Right lobe of liver (tissue), 6 donors: ENCODE results near the gene ANKRD34B. TPM values are rescaled to one million over a fixed set of nuclear protein-coding genes. Genes with fewer than 3 reads are reported as not detected.

Experiments
- ATAC-seq, 4 donors: fragments of 200-7000 bp; cut with Tn5 transposase; one replicate each; pipeline ENCODE4 v1.9.1; 2020; ENCODE audit warnings: mild to moderate bottlenecking in 4 of 4, moderate library complexity in 4 of 4
- DNase-seq, 3 donors: peaks; one replicate each; pipeline ENCODE4 v3.0.0-alpha.2; 2020
- H3K27ac ChIP-seq, 3 donors: fragments of 200-600 bp; one replicate each; pipeline ENCODE4 v1.8.0; 2022
- H3K27me3 ChIP-seq, 2 donors: fragments of 200-600 bp; one replicate each; pipeline ENCODE4 v1.8.0; 2022
- H3K36me3 ChIP-seq, 4 donors: fragments of 200-600 bp; sonication (generic) in 1 of 4; one replicate each; pipeline versions ENCODE4 v1.5.1 to v1.8.0; 2017 to 2022; ENCODE audit warnings: control low read depth in 1 of 4
- H3K4me1 ChIP-seq, 4 donors: fragments of 200-600 bp; sonication (generic) in 1 of 4; one replicate each; pipeline versions ENCODE4 v1.5.1 to v1.8.0; 2017 to 2022; ENCODE audit warnings: control low read depth in 1 of 4
- H3K4me3 ChIP-seq, 3 donors: fragments of 200-600 bp; one replicate each; pipeline ENCODE4 v1.8.0; 2022
- H3K9me3 ChIP-seq, 4 donors: fragments of 200-600 bp; sonication (generic) in 1 of 4; one replicate each; pipeline versions ENCODE4 v1.5.1 to v1.8.0; 2017 to 2022; ENCODE audit warnings: control low read depth in 1 of 4
- POLR2A ChIP-seq: fragments of 450-650 bp; IDR thresholded peaks from one replicate; pipeline ENCODE4 v1.6.1; 2017; ENCODE audit warnings: antibody characterized with exemption, mild to moderate bottlenecking
- WGBS: methylation state at CpG from one replicate; pipeline ENCODE4 v1.1.6; 2018; ENCODE audit warnings: low coverage, low lambda C conversion rate; ENCODE audit not compliant: insufficient coverage; ENCODE audit errors: missing lambda C conversion rate; 5-methylcytosine and 5-hydroxymethylcytosine counted together
- intact Hi-C, 2 donors: fragments of 100-400 bp; cut with DNase I; formaldehyde crosslinking; loops; one replicate each; pipeline versions ENCODE4 v1.11.2 to v1.14.1; 2022
- total RNA-seq, 6 experiments: library from RNA; depleted of rRNA in 2 of 6; stranded (reverse); fragments of >200 nt in 2 of 6; fragmentation: NEBNext Ultra II Directional in 3 of 6; extraction: Animal tissue kit (Norgen Biotek cat#: 25700) in 3 of 6; gene quantifications; one replicate each; pipeline versions ENCODE4 v1.1.0 to v1.2.4, GENCODE V29; 2016 to 2023
- TF ChIP-seq, protein P1 (sequence below), 4 donors: fragments of 200-600 bp in 3 of 4; fragments of 450-650 bp in 1 of 4; IDR thresholded peaks; one replicate each; pipeline versions ENCODE4 v1.5.1 to v1.8.0; 2016 to 2022; ENCODE audit warnings: antibody characterized with exemption in 4 of 4, mild to moderate bottlenecking in 2 of 4
- donor health status: DM: no; HTN: yes; CAD: no.
- donor health status: DM: no; HTN: no; CAD: no.
- donor health status: DM: no; HTN: no; CAD: no.
- donor health status: DM: no; HTN: yes; CAD: no.
- donor health status: DM: no; HTN: yes; CAD: no.

ANKRD34B gene
- total RNA-seq, 6 experiments from 2014 or later = 0.07 TPM; not detected in 5

DNA sequence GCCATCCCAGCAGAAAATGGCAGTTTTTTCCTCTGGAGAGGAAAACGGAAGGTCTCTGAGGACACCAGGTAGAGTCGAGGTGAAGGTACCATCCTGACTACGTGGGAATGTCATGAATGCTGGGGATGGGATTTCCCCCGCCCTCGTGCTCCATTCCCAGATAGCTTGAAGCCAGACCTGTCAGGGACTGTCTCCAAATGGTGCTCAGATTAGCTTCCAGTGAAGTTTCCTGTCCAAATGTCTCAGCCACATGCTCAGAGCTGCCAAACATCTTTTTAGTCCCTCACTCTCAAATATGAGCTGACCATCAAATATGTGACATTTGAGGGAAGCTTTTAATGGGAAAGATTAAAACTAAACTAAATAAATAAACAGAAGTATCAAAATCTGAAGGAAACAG is 7.6 kb upstream of the ANKRD34B start:
- no peak for TF ChIP-seq POLR2A
- TF ChIP-seq, protein P1, sequence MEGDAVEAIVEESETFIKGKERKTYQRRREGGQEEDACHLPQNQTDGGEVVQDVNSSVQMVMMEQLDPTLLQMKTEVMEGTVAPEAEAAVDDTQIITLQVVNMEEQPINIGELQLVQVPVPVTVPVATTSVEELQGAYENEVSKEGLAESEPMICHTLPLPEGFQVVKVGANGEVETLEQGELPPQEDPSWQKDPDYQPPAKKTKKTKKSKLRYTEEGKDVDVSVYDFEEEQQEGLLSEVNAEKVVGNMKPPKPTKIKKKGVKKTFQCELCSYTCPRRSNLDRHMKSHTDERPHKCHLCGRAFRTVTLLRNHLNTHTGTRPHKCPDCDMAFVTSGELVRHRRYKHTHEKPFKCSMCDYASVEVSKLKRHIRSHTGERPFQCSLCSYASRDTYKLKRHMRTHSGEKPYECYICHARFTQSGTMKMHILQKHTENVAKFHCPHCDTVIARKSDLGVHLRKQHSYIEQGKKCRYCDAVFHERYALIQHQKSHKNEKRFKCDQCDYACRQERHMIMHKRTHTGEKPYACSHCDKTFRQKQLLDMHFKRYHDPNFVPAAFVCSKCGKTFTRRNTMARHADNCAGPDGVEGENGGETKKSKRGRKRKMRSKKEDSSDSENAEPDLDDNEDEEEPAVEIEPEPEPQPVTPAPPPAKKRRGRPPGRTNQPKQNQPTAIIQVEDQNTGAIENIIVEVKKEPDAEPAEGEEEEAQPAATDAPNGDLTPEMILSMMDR (IDR thresholded peaks at IDR 0.05) = no peak
- WGBS = 15% methylated on average over 5 of the region's 5 CpGs
- H3K27me3 ChIP-seq = no peaks in the 10 kb centered on the region
- no peaks in the 10 kb centered on the region for H3K9me3 ChIP-seq
- intact Hi-C loops = no loop called here
- no peak for ATAC-seq
- DNase-seq = no peak
- H3K4me1 ChIP-seq = no peaks in the 10 kb centered on the region
- no peak overlapping the region for H3K27ac ChIP-seq
- H3K36me3 ChIP-seq = no peaks in the 10 kb centered on the region
- H3K4me3 ChIP-seq = no peak overlapping the region

DNA sequence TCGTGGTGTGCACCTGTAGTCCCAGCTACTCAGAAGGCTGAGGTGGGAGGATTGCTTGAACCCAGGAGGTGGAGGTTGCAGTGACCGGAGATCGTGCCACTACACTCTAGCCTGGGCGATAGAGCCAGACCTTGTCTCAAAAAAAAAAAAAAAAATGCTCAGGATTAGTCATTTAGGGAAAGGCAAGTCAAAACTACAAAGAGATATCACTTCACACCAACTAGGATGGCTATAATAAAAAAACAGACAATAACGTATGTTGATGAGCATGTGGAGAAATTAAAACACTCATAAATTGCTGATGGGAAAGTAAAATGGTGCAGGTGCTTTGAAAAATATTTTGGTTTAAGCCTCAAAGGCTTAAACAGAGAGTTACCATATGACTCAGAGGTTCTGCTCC is 6.3 kb upstream of the ANKRD34B start:
- TF ChIP-seq POLR2A = no peak
- TF ChIP-seq, protein P1 (IDR thresholded peaks at IDR 0.05) = no peak

DNA sequence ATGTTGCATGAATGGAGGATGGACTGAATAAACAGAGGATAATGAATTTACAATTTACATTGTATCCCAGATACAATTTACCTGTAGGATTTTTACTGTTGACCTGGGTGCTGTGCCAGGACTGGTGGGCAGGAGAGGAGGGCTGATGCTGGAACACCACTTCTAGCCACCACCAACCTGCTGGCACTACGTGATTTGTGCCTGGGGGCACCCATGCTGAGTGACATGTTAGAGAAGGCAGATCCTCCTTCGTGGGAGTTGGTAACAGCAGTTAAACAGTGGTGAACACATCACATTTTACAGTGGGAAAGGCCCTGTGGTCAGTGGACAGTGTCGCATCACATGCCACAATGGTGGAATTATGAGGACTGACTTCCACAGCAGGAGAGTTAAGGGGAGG is 3.0 kb upstream of the ANKRD34B start:
- no peaks in the 10 kb centered on the region for H3K9me3 ChIP-seq
- ATAC-seq (no peak), DNase-seq (no peak)
- no CpG with 5 or more reads among the region's 3 CpGs for WGBS
- TF ChIP-seq, protein P1 (IDR thresholded peaks at IDR 0.05) = no peak
- TF ChIP-seq POLR2A = no peak
- intact Hi-C loops = no loop called here
- no peaks in the 10 kb centered on the region for H3K36me3 ChIP-seq
- peaks cover 10% of the 10 kb centered on the region in 2 donors for H3K27me3 ChIP-seq
- H3K4me3 ChIP-seq = no peak overlapping the region
- H3K4me1 ChIP-seq = peaks cover 0 to 14% (median 0%) of the 10 kb centered on the region in 4 donors
- no peak overlapping the region for H3K27ac ChIP-seq

More for the DNA sequence above, 6.3 kb upstream of the ANKRD34B start:
- Histone ChIP-seq H3K4me3 (no peak overlapping the region), H3K36me3 (no peaks in the 10 kb centered on the region), H3K27ac (no peak overlapping the region), H3K27me3 (no peaks in the 10 kb centered on the region), H3K4me1 (no peaks in the 10 kb centered on the region), H3K9me3 (no peaks in the 10 kb centered on the region)
- 53% methylated on average over 4 of the region's 5 CpGs for WGBS
- intact Hi-C loops = no loop called here
- ATAC-seq = no peak
- no peak for DNase-seq

DNA sequence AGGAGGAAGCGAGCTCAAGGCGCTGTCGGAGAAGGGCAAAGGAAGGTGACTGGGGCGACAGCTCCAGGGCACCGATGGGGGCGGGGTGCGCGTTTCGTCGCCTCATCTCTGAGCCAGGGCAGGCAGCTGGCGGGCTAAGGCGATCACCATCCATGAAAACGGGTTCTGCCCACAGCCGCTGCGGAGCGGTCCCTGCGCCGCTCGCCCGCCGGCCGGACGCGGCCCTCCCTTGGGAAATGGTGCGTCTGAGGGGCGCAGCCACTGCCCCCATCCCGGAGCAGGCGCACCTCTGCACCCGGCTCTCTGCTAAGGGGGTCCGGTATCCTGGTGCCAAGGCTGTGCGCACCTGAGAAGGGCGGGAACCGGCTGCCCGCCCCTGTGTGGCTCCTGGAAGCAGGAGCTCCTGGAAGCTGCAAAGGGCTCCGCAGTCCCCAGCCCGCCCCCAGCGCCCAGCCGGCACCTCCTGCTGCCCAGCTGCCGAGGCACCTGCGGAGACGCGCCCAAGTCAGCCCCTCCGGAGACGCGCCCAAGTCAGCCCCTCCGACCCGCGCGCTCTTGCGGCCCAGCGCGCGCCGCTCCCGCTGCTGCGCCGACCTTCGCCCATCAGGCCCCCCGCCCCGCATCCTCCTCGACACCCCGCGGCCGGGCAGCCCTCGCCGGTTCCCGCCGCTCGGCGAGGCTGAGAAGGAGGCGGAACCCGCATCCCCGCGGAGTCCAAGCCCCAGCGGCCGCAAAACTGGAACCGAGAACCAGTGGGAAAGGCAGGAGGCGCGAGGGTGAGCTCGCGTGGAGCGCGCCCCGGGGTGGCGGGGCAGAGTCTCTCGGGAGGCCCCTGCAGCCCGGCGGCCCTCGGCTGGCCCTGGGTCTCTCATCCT is 757 bp downstream of the ANKRD34B start:
- 7% methylated on average over 8 of the region's 89 CpGs for WGBS
- H3K27me3 ChIP-seq = peaks cover 10% of the 10 kb centered on the region in 2 donors
- ATAC-seq (peak in 2 of 4 donors; percentile 21 to 24), DNase-seq (no peak)
- H3K9me3 ChIP-seq = no peaks in the 10 kb centered on the region
- H3K27ac ChIP-seq = no peak overlapping the region
- intact Hi-C loops = no loop called here
- peaks cover 0 to 14% (median 0%) of the 10 kb centered on the region in 4 donors for H3K4me1 ChIP-seq
- no peaks in the 10 kb centered on the region for H3K36me3 ChIP-seq
- H3K4me3 ChIP-seq = peak overlapping the region; percentile 20 to 48 (median 32)
- TF ChIP-seq, protein P1 (IDR thresholded peaks at IDR 0.05) = no peak
- no peak for TF ChIP-seq POLR2A
